Endodermal cell (in vitro differentiated cells): Measurements from ENCODE around the gene ARHGAP22. TPM values are rescaled to one million over a fixed set of nuclear protein-coding genes. Genes with fewer than 3 reads are reported as not detected.

ENCODE experiments used
- DNase-seq: peaks from one replicate; pipeline ENCODE4 v3.0.0-alpha.2; 2017
- H3K27ac ChIP-seq: 2 replicates; pipeline ENCODE4 v1.5.1; 2013; ENCODE audit warnings: mild to moderate bottlenecking, low read depth, low read length, moderate library complexity
- H3K27me3 ChIP-seq: 2 replicates; pipeline ENCODE4 v1.6.1; 2013; ENCODE audit warnings: mild to moderate bottlenecking, low read length, moderate library complexity; ENCODE audit not compliant: insufficient read depth, control insufficient read depth, poor library complexity, severe bottlenecking
- H3K36me3 ChIP-seq: 2 replicates; pipeline ENCODE4 v1.7.0; 2013; ENCODE audit warnings: mild to moderate bottlenecking, low read length, moderate library complexity; ENCODE audit not compliant: control insufficient read depth, insufficient read depth
- H3K4me1 ChIP-seq: one replicate; pipeline ENCODE4 v1.7.0; 2013; ENCODE audit warnings: low read length; ENCODE audit not compliant: control insufficient read depth, insufficient read depth
- H3K4me3 ChIP-seq: 2 replicates; pipeline ENCODE4 v1.5.1; 2013; ENCODE audit warnings: mild to moderate bottlenecking, low read length, moderate library complexity
- H3K9ac ChIP-seq: 2 replicates; pipeline ENCODE4 v1.6.1; 2013; ENCODE audit warnings: mild to moderate bottlenecking, low read length, moderate library complexity; ENCODE audit not compliant: poor library complexity, severe bottlenecking; ENCODE audit errors: extremely low read depth
- H3K9me3 ChIP-seq: 2 replicates; pipeline ENCODE4 v1.6.1; 2013; ENCODE audit warnings: mild to moderate bottlenecking, low read length, moderate library complexity; ENCODE audit not compliant: control insufficient read depth
- H3K27ac Mint-ChIP-seq: 2 replicates; pipeline ENCODE4 v1.8.0; 2020; ENCODE audit warnings: mixed read lengths
- H3K27me3 Mint-ChIP-seq: 2 replicates; pipeline ENCODE4 v1.8.0; 2021; ENCODE audit warnings: mild to moderate bottlenecking, mixed read lengths; ENCODE audit not compliant: insufficient read depth
- H3K36me3 Mint-ChIP-seq: 2 replicates; pipeline ENCODE4 v1.8.0; 2020; ENCODE audit warnings: low read depth, mixed read lengths
- H3K4me1 Mint-ChIP-seq: 2 replicates; pipeline ENCODE4 v1.8.0; 2020; ENCODE audit warnings: mixed read lengths
- H3K4me3 Mint-ChIP-seq: 2 replicates; pipeline ENCODE4 v1.8.0; 2020; ENCODE audit warnings: mild to moderate bottlenecking, moderate library complexity, mixed read lengths
- H3K9me3 Mint-ChIP-seq: 2 replicates; pipeline ENCODE4 v1.8.0; 2020; ENCODE audit warnings: mild to moderate bottlenecking, mixed read lengths
- WGBS, 2 experiments: methylation state at CpG; one replicate each; pipeline versions ENCODE4 v1.1.5 to v1.1.7; 2013; ENCODE audit warnings: missing lambda C conversion rate in 2 of 2, mixed read lengths in 1 of 2; ENCODE audit not compliant: insufficient coverage in 1 of 2, insufficient read length in 1 of 2; 5-methylcytosine and 5-hydroxymethylcytosine counted together
- total RNA-seq, 2 donors: library from RNA; stranded (reverse); fragmentation: NEBNext Ultra II Directional in 1 of 2; extraction: Animal tissue kit (Norgen Biotek cat#: 25700) in 1 of 2; gene quantifications; 2 replicates in 1 of 2; 3 replicates in 1 of 2; pipeline ENCODE4 v1.2.1, GENCODE V29; 2021
- TF ChIP-seq, protein P1 (sequence below): fragments of 200-600 bp; sonication (generic); conservative IDR thresholded peaks from 2 replicates; pipeline ENCODE4 v1.5.0; 2021; ENCODE audit warnings: antibody characterized with exemption, mild to moderate bottlenecking

The ARHGAP22 gene
- total RNA-seq, 2 donors from 2014 or later, result 10.3 to 14.1 TPM

DNA sequence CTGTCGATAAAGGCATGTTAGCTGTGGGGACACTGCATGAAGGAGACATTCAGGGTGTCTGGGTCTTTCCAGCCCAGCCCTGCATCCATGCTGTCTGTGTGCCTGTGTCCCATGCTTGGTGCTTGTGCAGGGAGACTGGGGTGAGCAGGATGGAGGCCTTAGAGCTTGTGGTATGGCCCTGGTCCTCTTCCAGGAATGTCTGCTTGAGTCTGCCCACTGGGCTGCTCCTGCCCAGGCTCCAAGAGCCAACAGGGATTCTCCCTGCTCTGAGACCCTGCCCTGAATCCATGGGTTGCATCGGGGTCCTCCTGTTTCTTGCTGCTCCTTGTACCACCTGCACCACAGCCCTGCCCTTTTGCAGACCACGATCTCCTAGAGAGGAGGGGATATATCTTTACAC is 31.4 kb upstream of the ARHGAP22 start:
- Mint-ChIP-seq H3K4me3 (no peak overlapping the region), H3K4me1 (peaks cover 4% of the 10 kb centered on the region), H3K27ac (no peak overlapping the region), H3K27me3 (peaks cover 9% of the 10 kb centered on the region), H3K36me3 (no peaks in the 10 kb centered on the region), H3K9me3 (peaks cover 8% of the 10 kb centered on the region)
- no peak overlapping the region for H3K27ac ChIP-seq
- WGBS, 2 experiments, result 95 to 96% methylated on average over 3 of the region's 3 CpGs
- H3K4me3 ChIP-seq, result no peak overlapping the region
- H3K9ac ChIP-seq, result no peak overlapping the region
- H3K4me1 ChIP-seq, result no peaks in the 10 kb centered on the region
- H3K27me3 ChIP-seq, result peaks cover 7% of the 10 kb centered on the region
- no peak for DNase-seq
- TF ChIP-seq, protein P1, sequence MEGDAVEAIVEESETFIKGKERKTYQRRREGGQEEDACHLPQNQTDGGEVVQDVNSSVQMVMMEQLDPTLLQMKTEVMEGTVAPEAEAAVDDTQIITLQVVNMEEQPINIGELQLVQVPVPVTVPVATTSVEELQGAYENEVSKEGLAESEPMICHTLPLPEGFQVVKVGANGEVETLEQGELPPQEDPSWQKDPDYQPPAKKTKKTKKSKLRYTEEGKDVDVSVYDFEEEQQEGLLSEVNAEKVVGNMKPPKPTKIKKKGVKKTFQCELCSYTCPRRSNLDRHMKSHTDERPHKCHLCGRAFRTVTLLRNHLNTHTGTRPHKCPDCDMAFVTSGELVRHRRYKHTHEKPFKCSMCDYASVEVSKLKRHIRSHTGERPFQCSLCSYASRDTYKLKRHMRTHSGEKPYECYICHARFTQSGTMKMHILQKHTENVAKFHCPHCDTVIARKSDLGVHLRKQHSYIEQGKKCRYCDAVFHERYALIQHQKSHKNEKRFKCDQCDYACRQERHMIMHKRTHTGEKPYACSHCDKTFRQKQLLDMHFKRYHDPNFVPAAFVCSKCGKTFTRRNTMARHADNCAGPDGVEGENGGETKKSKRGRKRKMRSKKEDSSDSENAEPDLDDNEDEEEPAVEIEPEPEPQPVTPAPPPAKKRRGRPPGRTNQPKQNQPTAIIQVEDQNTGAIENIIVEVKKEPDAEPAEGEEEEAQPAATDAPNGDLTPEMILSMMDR, result no peak
- no peaks in the 10 kb centered on the region for H3K36me3 ChIP-seq
- H3K9me3 ChIP-seq, result no peaks in the 10 kb centered on the region

- Histone ChIP-seq H3K4me1 (no peaks in the 10 kb centered on the region), H3K9ac (no peak overlapping the region), H3K9me3 (no peaks in the 10 kb centered on the region), H3K36me3 (no peaks in the 10 kb centered on the region), H3K4me3 (no peak overlapping the region), H3K27me3 (peaks cover 7% of the 10 kb centered on the region), H3K27ac (no peak overlapping the region)
- Mint-ChIP-seq H3K27ac (no peak overlapping the region), H3K4me3 (no peak overlapping the region), H3K9me3 (peaks cover 1% of the 10 kb centered on the region), H3K27me3 (peaks cover 9% of the 10 kb centered on the region), H3K36me3 (no peaks in the 10 kb centered on the region), H3K4me1 (peaks cover 4% of the 10 kb centered on the region)
- TF ChIP-seq, protein P1, result no peak
- 89 to 91% methylated on average over 5 to 8 of the region's 8 CpGs for WGBS, 2 experiments
- DNase-seq, result no peak
Measured at GRCh38 chr10:48634984-48635557, 30.2 kb upstream of the ARHGAP22 start.

DNA sequence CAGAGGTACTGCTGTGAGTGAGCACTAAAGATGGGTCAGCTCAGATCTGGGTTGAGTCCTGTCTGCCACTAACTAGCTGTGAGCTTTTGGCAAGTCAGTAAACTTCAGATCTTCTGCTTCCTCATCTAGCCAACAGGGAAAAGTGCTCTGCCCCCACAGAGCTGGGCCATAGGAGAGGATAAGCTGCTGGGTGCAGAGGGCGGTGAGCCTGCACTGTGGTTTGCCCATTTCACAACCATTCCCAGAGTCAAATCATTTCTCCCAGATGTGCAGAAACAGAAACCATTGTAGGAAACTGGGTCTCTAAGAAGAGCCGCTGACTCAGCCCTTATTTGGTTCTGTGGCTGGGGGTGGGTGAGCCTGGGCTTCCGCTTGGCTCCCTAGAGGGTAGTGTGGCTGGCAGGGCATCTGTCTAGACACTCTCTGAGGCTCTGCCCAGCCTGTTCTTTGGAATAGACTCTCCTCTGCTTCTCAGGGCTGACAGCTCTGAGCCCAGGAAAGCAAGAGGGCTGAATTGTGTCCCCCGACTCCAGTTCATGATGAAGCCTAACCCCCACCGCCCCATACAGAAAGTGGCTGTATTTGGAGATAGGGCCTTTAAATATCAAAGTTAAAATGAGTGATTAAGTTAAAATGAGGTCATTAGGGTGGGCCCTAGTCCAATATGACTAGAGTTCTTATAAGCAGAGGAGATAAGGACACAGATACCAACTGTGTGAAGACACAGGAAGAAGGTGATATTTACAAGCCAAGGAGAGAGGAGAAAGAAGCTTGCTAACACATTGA is 29.5 kb upstream of the ARHGAP22 start:
- TF ChIP-seq, protein P1, result no peak
- peaks cover 4% of the 10 kb centered on the region for H3K4me1 Mint-ChIP-seq
- no peaks in the 10 kb centered on the region for H3K36me3 Mint-ChIP-seq
- H3K4me1 ChIP-seq, result no peaks in the 10 kb centered on the region
- DNase-seq, result no peak
- H3K4me3 Mint-ChIP-seq, result no peak overlapping the region
- WGBS, 2 experiments, result 95% methylated on average over 5 of the region's 5 CpGs; no CpG with 5 or more reads in 1 of the 2 experiments
- peaks cover 9% of the 10 kb centered on the region for H3K27me3 Mint-ChIP-seq
- no peak overlapping the region for H3K27ac ChIP-seq
- H3K9me3 ChIP-seq, result no peaks in the 10 kb centered on the region
- no peak overlapping the region for H3K9ac ChIP-seq
- H3K9me3 Mint-ChIP-seq, result no peaks in the 10 kb centered on the region
- no peak overlapping the region for H3K4me3 ChIP-seq
- no peaks in the 10 kb centered on the region for H3K36me3 ChIP-seq
- no peak overlapping the region for H3K27ac Mint-ChIP-seq
- peaks cover 7% of the 10 kb centered on the region for H3K27me3 ChIP-seq
